SK-N-SH (cell line): ENCODE results near the gene CFAP221. TPM values are rescaled to one million over a fixed set of nuclear protein-coding genes. Genes with fewer than 3 reads are reported as not detected.

Experiments
- CTCF ChIA-PET: fragments of 300-600, 350-600 bp; formaldehyde crosslinking; extraction: SDS; loops from one replicate; lab custom pipeline; 2021; lab: Yijun Ruan, JAX
- POLR2A ChIA-PET: fragments of 350-600 bp; sonication (Branson Sonifier 250); formaldehyde crosslinking; extraction: SDS; loops from one replicate; lab custom pipeline; 2020; ENCODE audit warnings: antibody characterized with exemption, inconsistent platforms; lab: Yijun Ruan, JAX
- DNase-seq: peaks from one replicate; pipeline ENCODE4 v3.0.0; 2012
- H2AFZ ChIP-seq: fragments of 200-600 bp; sonication (generic); 2 replicates; pipeline ENCODE4 v1.8.1; 2016; ENCODE audit warnings: antibody characterized with exemption, mild to moderate bottlenecking, low read depth
- H3F3A ChIP-seq: fragments of 200-600 bp; sonication (generic); replicated peaks from 2 replicates; pipeline ENCODE3; 2016; ENCODE audit warnings: antibody characterized with exemption, mild to moderate bottlenecking; ENCODE audit not compliant: insufficient read depth
- H3K27ac ChIP-seq, 2 experiments: fragments of 200-500 bp in 1 of 2; fragments of 200-600 bp in 1 of 2; sonication (Bioruptor generic) in 1 of 2; sonication (generic), shearing (Covaris generic) in 1 of 2; 2 replicates each; pipeline versions ENCODE4 v1.5.1 to v1.6.1; 2014 to 2016; ENCODE audit warnings: low read depth in 2 of 2, inconsistent platforms in 1 of 2, low read length in 1 of 2, mild to moderate bottlenecking in 1 of 2, mixed read lengths in 1 of 2
- H3K27me3 ChIP-seq: fragments of 200-600 bp; sonication (generic), shearing (Covaris generic); 2 replicates; pipeline ENCODE4 v1.6.1; 2016; ENCODE audit warnings: mixed run types; ENCODE audit not compliant: insufficient read depth
- H3K36me3 ChIP-seq, 2 experiments: fragments of 200-500 bp in 1 of 2; fragments of 200-600 bp in 1 of 2; sonication (Bioruptor generic) in 1 of 2; sonication (generic) in 1 of 2; replicated peaks in 1 of 2; 2 replicates each; pipeline versions ENCODE3 to v1.5.1; 2014 to 2016; ENCODE audit warnings: low read length in 1 of 2, mild to moderate bottlenecking in 1 of 2; ENCODE audit not compliant: insufficient read depth in 2 of 2, control insufficient read depth in 1 of 2
- H3K4me1 ChIP-seq, 2 experiments: fragments of 200-500 bp in 1 of 2; fragments of 200-600 bp in 1 of 2; sonication (Bioruptor generic) in 1 of 2; sonication (generic), shearing (Covaris generic) in 1 of 2; 2 replicates each; pipeline versions ENCODE4 v1.5.1 to v1.6.1; 2014 to 2016; ENCODE audit warnings: low read depth in 1 of 2, low read length in 1 of 2, mixed run types in 1 of 2; ENCODE audit not compliant: insufficient read depth in 2 of 2, control insufficient read depth in 1 of 2
- H3K4me2 ChIP-seq: fragments of 200-600 bp; sonication (generic), shearing (Covaris generic); 2 replicates; pipeline ENCODE4 v1.6.1; 2017; ENCODE audit warnings: mixed run types
- H3K4me3 ChIP-seq, 2 experiments: fragments of 200-500 bp in 1 of 2; fragments of 200-600 bp in 1 of 2; sonication (Bioruptor generic) in 1 of 2; sonication (generic), shearing (Covaris generic) in 1 of 2; 2 replicates each; pipeline versions ENCODE4 v1.5.1 to v1.8.1; 2014 to 2016; ENCODE audit warnings: low read depth in 2 of 2, inconsistent platforms in 1 of 2, low read length in 1 of 2, mild to moderate bottlenecking in 1 of 2, mixed read lengths in 1 of 2, moderate library complexity in 1 of 2
- H3K79me2 ChIP-seq: fragments of 200-600 bp; sonication (generic); 2 replicates; pipeline ENCODE4 v1.8.1; 2017; ENCODE audit warnings: mild to moderate bottlenecking; ENCODE audit not compliant: insufficient read depth
- H3K9ac ChIP-seq: fragments of 200-600 bp; sonication (generic); 2 replicates; pipeline ENCODE4 v1.6.1; 2017; ENCODE audit warnings: mixed run types
- H3K9me2 ChIP-seq: fragments of 200-600 bp; sonication (generic); 2 replicates; pipeline ENCODE4 v1.6.1; 2017; ENCODE audit warnings: mixed run types
- H3K9me3 ChIP-seq: fragments of 200-600 bp; sonication (generic); 2 replicates; pipeline ENCODE4 v1.6.1; 2017; ENCODE audit warnings: mixed run types, mild to moderate bottlenecking, moderate library complexity
- H4K20me1 ChIP-seq: fragments of 200-600 bp; sonication (generic); 2 replicates; pipeline ENCODE4 v1.6.1; 2017; ENCODE audit warnings: mild to moderate bottlenecking, mixed run types; ENCODE audit not compliant: insufficient read depth
- CHD2 ChIP-seq: fragments of 150-350 bp; IDR thresholded peaks from 2 replicates; pipeline ENCODE4 v1.6.1; 2018; ENCODE audit warnings: low read length; ENCODE audit not compliant: partially characterized antibody
- EZH2phosphoT487 ChIP-seq: fragments of 200-600 bp; sonication (generic); IDR thresholded peaks from 2 replicates; pipeline ENCODE4 v1.6.1; 2017; ENCODE audit warnings: low read depth, mixed run types, mild to moderate bottlenecking, antibody characterized with exemption, moderate library complexity, borderline replicate concordance
- FOSL2 ChIP-seq: IDR thresholded peaks from 2 replicates; pipeline ENCODE4 v1.4.0; 2012; ENCODE audit warnings: low read depth, mild to moderate bottlenecking, moderate library complexity, borderline replicate concordance
- FOXJ3 ChIP-seq: sonication (generic); formaldehyde crosslinking; IDR thresholded peaks from 2 replicates; pipeline ENCODE4 v1.5.1; 2020; ENCODE audit warnings: mild to moderate bottlenecking, missing genetic modification reagents
- GABPA ChIP-seq: IDR thresholded peaks from 2 replicates; pipeline ENCODE4 v1.4.0; 2012; ENCODE audit warnings: low read depth, mild to moderate bottlenecking
- JUND ChIP-seq: IDR thresholded peaks from 2 replicates; pipeline ENCODE4 v1.4.0; 2012
- MXI1 ChIP-seq: IDR thresholded peaks from 2 replicates; pipeline ENCODE4 v1.6.1; 2012; ENCODE audit warnings: mild to moderate bottlenecking, low read depth, low read length, improper control_type of control experiment
- NRF1 ChIP-seq: IDR thresholded peaks from 2 replicates; pipeline ENCODE4 v1.6.1; 2012; ENCODE audit warnings: low read depth, mild to moderate bottlenecking, low read length
- PBX3 ChIP-seq: IDR thresholded peaks from 2 replicates; pipeline ENCODE4; 2012
- POLR2AphosphoS5 ChIP-seq: IDR thresholded peaks from 2 replicates; pipeline ENCODE4 v1.6.1; 2012; ENCODE audit warnings: low read depth, low read length
- RAD21 ChIP-seq: IDR thresholded peaks from 2 replicates; pipeline ENCODE4 v1.6.1; 2012; ENCODE audit warnings: mild to moderate bottlenecking, low read length
- RFX5 ChIP-seq: IDR thresholded peaks from 2 replicates; pipeline ENCODE4 v1.6.1; 2012; ENCODE audit warnings: mild to moderate bottlenecking, improper control_type of control experiment, low read length
- SMC3 ChIP-seq: IDR thresholded peaks from 2 replicates; pipeline ENCODE4 v1.6.1; 2012; ENCODE audit warnings: low read depth, low read length, improper control_type of control experiment
- TCF12 ChIP-seq: IDR thresholded peaks from 2 replicates; pipeline ENCODE4 v1.4.0; 2012
- WGBS: methylation state at CpG from one replicate; pipeline ENCODE4 v1.1.6; 2017; ENCODE audit warnings: low lambda C conversion rate; 5-methylcytosine and 5-hydroxymethylcytosine counted together
- polyA plus RNA-seq, 3 experiments: library from polyadenylated mRNA; depleted of rRNA; stranded (reverse); fragments of >200 nt; gene quantifications; 2 replicates each; pipeline ENCODE4 v1.2.3, GENCODE V29; 2012
- TF ChIP-seq, protein P1 (sequence below): IDR thresholded peaks from 2 replicates; pipeline ENCODE4 v1.4.0; 2012; ENCODE audit warnings: low read depth
- TF ChIP-seq, protein P2 (sequence below): IDR thresholded peaks from 2 replicates; pipeline ENCODE4 v1.4.0; 2012; ENCODE audit warnings: low read depth, borderline replicate concordance
- TF ChIP-seq, protein P3 (sequence below): fragments of 150-350 bp; IDR thresholded peaks from 2 replicates; pipeline ENCODE4 v1.6.1; 2017; ENCODE audit warnings: antibody characterized with exemption, low read length, low read depth, borderline replicate concordance

Gene CFAP221
- polyA plus RNA-seq, 1 of the 3 experiments (the other 2 are of a cell fraction): 0.12 TPM

DNA sequence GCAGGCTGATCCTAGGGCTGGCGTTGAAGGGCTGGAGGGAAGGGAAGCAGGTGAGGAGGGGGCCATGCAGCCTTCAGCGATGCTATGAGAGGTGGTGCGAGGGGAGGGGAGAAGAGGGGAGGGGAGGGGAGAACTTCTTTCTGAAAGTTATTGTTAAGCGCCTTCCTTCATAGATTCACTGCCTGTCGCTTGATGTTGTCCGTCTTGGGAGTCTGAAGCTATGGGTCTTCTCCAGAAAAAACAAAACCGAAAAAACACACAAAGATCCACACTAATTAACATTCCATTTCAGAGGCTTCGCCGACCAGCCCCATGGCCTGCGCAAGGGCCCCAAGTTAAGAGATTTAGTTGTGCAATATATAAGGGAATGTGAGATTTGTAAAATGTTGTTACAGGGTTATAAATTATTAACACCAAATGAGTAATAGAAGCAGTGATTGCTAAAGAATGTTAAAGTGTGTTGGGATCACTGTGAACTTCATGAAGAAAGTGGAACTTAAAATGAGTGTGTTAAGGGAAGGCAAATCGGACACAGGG, 758 bp downstream of the CFAP221 start:
- Histone ChIP-seq H3K9me2 (no peaks in the 10 kb centered on the region), H3K36me3 (no peaks in the 10 kb centered on the region), H3K4me1 (peaks cover 0 to 9% of the 10 kb centered on the region in 2 experiments; a peak in 2 of 4 replicates), H3K9me3 (no peaks in the 10 kb centered on the region), H2AFZ (no peak overlapping the region), H3K27ac (no peak overlapping the region), H3K9ac (no peak overlapping the region), H3K4me2 (peak overlapping the region; percentile 81), H3K4me3 (peak overlapping the region in 1 of 2 experiments; percentile 58; a peak in 2 of 4 replicates), H4K20me1 (no peaks in the 10 kb centered on the region), H3F3A (no peaks in the 10 kb centered on the region), H3K27me3 (no peaks in the 10 kb centered on the region), H3K79me2 (no peaks in the 10 kb centered on the region)
- TF ChIP-seq, protein P1, sequence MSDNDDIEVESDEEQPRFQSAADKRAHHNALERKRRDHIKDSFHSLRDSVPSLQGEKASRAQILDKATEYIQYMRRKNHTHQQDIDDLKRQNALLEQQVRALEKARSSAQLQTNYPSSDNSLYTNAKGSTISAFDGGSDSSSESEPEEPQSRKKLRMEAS: no peak
- no peak for TF ChIP-seq MXI1
- TF ChIP-seq TCF12: no peak
- TF ChIP-seq RFX5: no peak
- no peak for TF ChIP-seq JUND
- no peak for TF ChIP-seq CHD2
- TF ChIP-seq, protein P2, sequence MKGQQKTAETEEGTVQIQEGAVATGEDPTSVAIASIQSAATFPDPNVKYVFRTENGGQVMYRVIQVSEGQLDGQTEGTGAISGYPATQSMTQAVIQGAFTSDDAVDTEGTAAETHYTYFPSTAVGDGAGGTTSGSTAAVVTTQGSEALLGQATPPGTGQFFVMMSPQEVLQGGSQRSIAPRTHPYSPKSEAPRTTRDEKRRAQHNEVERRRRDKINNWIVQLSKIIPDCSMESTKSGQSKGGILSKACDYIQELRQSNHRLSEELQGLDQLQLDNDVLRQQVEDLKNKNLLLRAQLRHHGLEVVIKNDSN: no peak
- TF ChIP-seq POLR2AphosphoS5: no peak
- TF ChIP-seq, protein P3, sequence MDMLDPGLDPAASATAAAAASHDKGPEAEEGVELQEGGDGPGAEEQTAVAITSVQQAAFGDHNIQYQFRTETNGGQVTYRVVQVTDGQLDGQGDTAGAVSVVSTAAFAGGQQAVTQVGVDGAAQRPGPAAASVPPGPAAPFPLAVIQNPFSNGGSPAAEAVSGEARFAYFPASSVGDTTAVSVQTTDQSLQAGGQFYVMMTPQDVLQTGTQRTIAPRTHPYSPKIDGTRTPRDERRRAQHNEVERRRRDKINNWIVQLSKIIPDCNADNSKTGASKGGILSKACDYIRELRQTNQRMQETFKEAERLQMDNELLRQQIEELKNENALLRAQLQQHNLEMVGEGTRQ: no peak
- TF ChIP-seq FOXJ3 (CRISPR knock-in tag): no peak
- no peak for TF ChIP-seq GABPA
- TF ChIP-seq EZH2phosphoT487: no peak
- no peak for TF ChIP-seq RAD21
- TF ChIP-seq PBX3: no peak
- no peak for TF ChIP-seq NRF1
- no peak for TF ChIP-seq FOSL2
- no peak for TF ChIP-seq SMC3
- ChIA-PET CTCF (no interaction called here), POLR2A (no interaction called here)
- no peak for DNase-seq
- WGBS: 85% methylated on average over 11 of the region's 11 CpGs
